ENCODE results near the gene RAB33A. TPM values are rescaled to one million over a fixed set of nuclear protein-coding genes. Genes with fewer than 3 reads are reported as not detected.

Gene RAB33A
- total RNA-seq (2014; rRNA removed; shearing (Covaris generic)): not detected in 2 replicates

- DNase-seq (ENCODE audit: low spot score): no peak
These were observed at the start of gene RAB33A for GRCh38 chrX:130171446-130172126. TSS of gene RAB33A (plus strand) at chrX:130171962. CDS start at chrX:130172063, 101 bp downstream.

DNA sequence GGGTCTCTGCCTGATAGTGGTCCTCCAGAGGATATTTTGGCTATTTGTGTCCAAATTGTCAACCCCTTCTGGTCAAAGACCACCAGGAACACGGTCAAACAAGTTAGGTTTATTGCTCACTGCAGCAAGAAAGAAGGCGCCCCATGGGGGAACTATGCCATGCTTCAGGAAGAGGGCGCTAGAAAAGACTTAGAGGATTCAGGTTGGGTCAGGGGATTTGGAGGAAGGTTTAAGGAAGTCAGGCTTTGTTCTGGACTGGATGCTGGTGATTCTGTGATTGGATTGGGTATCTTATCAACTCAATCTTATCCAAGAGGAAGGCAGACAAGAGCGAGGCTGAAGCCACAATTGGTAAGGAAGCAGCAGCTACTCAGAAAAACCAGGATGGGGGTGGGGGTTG is 47.2 kb upstream of the RAB33A start:
- no peak for DNase-seq (ENCODE audit: low spot score)

GRCh38 chrX:130125091-130125874 is 46.5 kb upstream of the RAB33A start:
- no peak for DNase-seq (ENCODE audit: low spot score)

DNA sequence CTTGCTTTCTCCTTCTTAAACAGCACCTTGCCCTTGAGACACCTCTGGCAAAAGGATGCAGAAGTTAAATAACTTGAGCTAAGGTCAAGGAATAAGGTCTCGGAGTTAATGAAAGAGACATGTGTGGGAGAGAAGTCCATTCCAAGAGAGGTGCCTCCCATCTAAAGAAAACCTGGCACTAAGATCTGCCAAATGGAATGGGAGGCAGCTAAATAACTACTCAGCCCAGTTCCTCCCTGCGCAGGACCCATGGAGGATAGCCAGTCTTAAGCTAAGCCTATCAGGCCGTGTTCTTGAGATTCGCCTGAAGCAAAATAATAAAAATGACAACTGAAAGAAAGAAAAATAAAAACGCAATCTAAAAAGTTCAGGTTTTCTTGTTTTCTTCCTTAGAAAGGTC is 40.8 kb upstream of the RAB33A start:
- no peak for DNase-seq (ENCODE audit: low spot score)

- DNase-seq (ENCODE audit: low spot score): no peak
These were observed 35.3 kb upstream of the RAB33A start for GRCh38 chrX:130136496-130136895.

- no peak for DNase-seq (ENCODE audit: low spot score)
These were observed 34.8 kb upstream of the RAB33A start for GRCh38 chrX:130136961-130137360.

DNA sequence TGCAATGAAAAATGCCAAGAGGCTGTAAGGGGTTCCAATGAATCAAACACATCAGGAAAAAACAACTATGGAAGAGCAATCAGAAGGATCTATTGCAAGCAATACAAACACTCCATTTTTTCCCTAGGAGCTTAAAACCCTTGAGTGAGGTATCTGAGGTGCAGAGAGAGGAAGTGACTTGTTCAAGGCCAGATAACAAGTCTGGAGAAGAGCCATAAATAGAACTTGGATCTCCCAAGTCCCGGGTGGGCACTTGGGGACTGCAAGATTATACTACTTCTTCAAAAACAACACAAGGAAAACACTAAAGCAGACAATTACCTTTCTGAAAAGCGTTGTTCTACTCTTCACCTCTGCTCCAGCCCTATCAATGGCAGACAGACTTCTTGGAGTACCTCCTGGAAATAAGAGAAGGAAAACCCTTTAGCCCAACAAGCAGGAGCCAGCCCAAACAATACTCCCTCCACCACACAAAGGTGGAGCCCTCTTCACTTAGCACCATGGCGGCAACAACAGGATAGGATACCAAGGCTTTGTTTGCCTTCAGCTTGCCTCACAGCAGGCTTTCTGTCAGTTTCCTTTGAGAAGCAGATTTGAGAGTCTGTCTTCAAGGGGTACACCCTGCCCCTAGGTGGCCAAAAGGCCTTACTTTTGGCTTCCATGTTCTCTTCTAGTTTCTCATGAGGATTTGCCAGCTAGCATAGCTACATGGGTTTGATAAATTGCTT is 32.1 kb upstream of the RAB33A start:
- no peak for DNase-seq (ENCODE audit: low spot score)

GRCh38 chrX:130144509-130144908 is 27.3 kb upstream of the RAB33A start:
- no peak for DNase-seq (ENCODE audit: low spot score)

GRCh38 chrX:130145123-130145522 is 26.6 kb upstream of the RAB33A start:
- DNase-seq (ENCODE audit: low spot score): no peak

DNA sequence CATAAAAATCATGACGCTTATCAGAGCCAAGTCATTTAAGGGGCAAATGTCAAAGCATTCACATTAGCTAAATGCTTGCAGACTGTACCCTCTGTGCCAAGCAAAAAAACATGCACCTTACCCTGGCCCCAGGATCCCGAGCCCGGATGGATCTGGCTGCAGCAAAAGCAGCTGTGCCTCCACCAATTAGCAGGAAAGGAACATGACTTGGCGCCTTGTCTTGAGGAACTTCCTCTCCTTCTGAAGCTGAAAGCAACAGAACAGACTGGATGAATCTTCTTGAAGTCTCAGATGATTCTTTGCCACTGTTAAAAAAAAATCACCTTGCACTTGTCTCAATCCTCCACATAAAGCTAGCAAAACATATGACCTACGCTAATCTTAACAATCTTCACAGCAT is 24.1 kb upstream of the RAB33A start:
- no peak for DNase-seq (ENCODE audit: low spot score)

DNA sequence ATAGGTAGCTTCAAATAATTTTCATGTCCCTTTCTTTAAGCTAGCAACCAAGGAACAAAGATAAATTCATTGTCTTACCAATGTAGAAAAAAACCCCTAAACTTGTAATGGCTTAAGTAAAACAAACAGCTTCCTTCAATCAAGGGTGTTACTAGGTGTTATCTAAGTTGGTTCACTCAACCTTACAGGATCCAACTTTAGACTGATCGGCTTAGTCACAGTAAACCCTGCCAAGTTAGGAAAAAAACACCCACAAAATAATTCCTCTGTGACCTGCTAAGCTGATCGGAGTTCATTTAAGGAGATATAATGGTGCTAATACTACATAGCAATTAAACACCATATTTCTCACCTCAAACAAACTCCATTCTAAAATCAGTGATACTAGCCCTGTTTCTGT is 16.2 kb upstream of the RAB33A start:
- DNase-seq (ENCODE audit: low spot score): no peak

DNA sequence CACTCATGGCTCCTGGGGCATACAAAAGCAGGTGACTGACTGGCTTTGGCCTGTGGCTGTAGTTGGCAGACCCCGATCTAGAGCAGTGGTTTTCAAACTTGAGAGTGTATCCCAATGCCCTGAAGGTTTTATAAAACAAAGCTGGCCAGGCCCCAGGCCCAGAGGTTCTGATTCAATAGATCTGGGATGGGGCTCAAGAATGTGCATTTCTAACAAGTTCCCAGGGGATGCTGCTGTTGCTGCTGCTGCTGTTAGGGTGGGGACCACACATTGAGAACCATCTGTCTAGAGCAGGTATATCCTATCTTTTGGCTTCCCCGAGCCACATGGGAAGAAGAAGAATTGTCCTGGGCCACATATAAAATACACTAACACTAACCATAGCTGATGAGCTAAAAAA is 13.5 kb upstream of the RAB33A start:
- no peak for DNase-seq (ENCODE audit: low spot score)

- no peak for DNase-seq (ENCODE audit: low spot score)
These were observed 12.0 kb upstream of the RAB33A start for GRCh38 chrX:130159776-130160175.

GRCh38 chrX:130162094-130162735 is 9.5 kb upstream of the RAB33A start:
- DNase-seq (ENCODE audit: low spot score): no peak

- DNase-seq (ENCODE audit: low spot score): no peak
These were observed 8.4 kb upstream of the RAB33A start for GRCh38 chrX:130163398-130163797.

DNA sequence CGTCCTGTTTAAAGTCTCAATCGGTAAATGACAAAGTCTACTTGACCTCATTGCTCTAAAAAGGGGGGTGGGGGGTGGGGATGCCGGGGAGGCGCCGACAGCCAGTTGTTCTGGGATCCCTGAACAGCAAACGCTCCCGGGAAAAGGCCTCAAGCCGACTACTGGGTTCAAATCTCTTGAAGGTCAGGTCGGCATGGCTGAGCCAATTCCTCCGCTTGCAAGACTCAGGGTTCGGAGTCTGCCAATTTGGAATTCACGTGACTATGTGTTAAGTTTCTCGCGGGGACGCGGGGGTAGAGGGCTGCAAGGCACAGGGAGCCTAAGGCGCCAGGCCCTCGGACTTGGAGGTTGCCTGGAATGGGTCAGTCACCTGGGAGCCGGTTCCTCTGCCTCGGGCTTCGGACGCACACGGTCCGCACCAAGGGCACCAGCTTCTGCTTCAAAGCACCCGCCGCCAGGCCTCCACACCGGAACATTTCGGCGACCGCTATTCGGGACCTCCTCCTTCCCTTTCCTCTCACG is 6.5 kb upstream of the RAB33A start:
- DNase-seq (ENCODE audit: low spot score): no peak

DNA sequence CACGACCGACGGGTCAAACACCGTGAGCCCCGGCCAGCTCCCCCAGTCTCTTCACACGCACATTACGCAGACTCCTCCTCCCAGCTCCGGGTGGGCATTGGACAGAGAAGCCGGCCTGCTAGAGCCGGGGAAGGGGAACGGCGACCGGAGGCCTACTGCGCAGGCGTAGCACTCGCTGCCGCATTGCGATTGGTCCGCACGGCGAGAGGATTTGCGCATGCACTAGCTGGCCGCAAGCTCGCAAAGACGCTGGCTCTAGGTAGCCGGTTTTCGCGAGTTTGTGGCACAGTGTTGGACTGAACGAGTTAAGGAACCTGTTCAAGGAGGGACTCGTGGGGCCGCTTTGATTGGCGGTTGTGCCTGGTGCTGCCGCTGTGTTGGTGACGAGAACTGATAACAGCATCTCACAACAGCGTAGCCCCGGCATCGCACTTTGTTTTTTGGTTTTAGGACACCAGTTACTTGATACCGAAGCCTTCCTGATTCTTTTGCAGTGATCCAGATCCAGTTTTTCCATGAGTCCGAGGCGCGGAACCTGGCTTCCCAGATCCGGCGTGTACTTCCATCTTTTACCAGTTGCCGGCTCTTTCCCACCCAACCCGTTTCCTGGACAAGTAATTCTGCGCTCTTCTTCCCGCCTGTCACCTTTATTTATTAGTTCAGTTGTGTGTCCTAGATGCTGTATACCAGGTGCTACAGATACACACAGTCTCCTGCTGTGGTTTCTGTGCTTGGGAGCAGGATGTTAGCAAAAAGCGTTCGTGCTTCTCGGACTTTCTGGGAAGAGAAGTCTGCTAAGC is 5.9 kb upstream of the RAB33A start, which contains the start of gene AIFM1:
AIFM1 (minus strand) TSS at position 139 of the 800 bp plus-strand sequence. CDS start 185 bp downstream, outside the sequence.
- DNase-seq (ENCODE audit: low spot score): peak; percentile 92

DNA sequence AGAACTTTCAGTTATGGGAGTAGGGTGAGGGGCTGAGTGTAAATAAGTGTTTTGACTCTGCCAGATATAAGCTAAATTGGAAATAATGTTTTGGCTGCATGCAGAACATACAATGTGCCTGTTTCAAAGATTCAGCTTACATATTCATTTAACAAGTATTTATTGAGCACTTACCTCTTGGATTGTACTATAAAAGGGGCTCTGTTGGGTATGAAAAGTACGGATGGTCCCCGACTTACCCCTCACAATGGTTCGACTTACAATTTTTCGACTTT is 5.3 kb upstream of the RAB33A start:
- no peak for DNase-seq (ENCODE audit: low spot score)

DNA sequence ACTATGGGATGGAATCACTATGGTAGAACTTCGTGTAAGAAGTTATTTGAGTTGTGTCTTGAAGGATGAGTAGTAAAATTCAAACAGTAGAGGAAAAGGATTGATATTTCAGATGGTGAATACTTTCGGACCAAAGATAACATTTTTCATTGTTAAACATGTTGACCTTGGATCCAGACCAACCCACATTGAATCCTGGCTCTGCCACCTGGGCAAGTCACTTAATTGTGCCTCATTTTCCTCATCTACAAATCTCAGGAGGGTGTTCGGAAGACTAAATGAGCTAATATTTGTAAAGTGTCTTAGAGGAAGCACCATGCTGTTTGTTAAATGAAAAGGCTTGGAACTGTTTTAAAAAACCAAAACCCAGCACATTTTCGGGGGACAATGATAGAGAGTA is 4.7 kb upstream of the RAB33A start:
- DNase-seq (ENCODE audit: low spot score): no peak

DNA sequence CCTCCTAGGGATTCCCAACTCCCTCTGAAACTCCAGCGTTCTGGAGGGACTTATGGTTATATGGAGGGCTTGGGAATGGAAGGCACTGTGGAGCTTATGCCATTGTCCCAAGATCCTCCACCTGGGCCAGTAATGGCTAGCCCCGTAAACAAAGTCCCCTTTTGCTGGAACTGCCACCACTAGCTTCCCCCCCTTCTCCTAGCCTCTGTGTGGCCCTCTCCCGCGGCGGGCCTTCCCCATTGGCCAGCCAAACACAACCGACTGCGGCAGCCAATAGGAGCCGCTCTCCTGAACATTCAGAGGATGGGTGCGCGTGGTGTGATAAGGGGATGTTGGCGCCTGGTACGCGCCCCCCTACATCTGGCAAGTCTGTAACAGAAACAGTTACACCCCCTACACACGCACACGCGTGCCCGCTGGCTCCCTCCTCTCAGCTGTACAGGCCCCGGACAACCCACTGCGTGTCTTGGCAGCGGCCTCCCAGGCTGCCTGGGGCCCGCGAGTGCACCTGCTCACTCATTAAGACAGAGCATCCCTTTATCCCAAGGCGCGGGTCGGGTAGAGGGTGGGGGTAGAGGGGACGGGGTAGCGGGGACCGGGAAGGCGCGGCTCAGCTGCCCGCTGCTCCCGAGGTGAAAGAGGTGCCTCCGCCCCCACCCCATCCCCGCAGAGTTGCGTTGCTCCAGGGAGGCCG is 863 bp upstream of the RAB33A start:
- DNase-seq (ENCODE audit: low spot score): no peak
